Measurements from ENCODE around the gene EHD1.

DNA sequence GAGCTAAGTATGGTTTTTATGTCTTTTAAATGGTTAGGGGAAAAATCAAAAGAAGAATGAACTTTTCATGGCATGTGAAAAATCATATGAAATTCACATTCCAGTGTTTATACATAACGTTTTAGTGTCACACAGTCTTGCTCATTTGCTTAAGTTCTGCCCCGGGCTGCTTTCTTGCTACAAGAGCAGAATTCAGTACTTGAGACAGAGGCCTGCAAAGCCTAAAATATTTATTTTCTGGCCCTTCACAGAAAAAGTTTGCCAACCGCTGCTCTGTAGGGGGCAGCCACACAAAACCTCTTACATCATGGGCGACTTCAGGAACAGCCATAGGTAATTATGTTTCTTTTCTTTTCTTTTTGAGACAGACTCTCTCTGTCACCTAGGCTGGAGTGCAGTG lies 39.6 kb upstream of the EHD1 start:
- TF ChIP-seq, protein P1, sequence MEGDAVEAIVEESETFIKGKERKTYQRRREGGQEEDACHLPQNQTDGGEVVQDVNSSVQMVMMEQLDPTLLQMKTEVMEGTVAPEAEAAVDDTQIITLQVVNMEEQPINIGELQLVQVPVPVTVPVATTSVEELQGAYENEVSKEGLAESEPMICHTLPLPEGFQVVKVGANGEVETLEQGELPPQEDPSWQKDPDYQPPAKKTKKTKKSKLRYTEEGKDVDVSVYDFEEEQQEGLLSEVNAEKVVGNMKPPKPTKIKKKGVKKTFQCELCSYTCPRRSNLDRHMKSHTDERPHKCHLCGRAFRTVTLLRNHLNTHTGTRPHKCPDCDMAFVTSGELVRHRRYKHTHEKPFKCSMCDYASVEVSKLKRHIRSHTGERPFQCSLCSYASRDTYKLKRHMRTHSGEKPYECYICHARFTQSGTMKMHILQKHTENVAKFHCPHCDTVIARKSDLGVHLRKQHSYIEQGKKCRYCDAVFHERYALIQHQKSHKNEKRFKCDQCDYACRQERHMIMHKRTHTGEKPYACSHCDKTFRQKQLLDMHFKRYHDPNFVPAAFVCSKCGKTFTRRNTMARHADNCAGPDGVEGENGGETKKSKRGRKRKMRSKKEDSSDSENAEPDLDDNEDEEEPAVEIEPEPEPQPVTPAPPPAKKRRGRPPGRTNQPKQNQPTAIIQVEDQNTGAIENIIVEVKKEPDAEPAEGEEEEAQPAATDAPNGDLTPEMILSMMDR (IDR thresholded peaks at IDR 0.05) = peak; percentile 29
- TF ChIP-seq ZFX (IDR thresholded peaks at IDR 0.05; ENCODE audit: borderline replicate concordance) = no peak

All from 22Rv1 (cell line).